HG03378 (cell line): Measurements from ENCODE around the gene MTMR4.
"Not testable (repeated sequence)": the region's sequence is repeated elsewhere in the genome, so short reads cannot be mapped to it uniquely, and the experiment has no call there.

Source experiments
- ATAC-seq: cut with Tn5 transposase; IDR thresholded peaks from one replicate; pipeline ENCODE4 v1.9.1; 2021; ENCODE audit warnings: mild to moderate bottlenecking, moderate library complexity; ENCODE audit not compliant: unreplicated experiment

MTMR4 gene

GRCh38 chr17:58527306-58527705 lies 12.9 kb upstream of the MTMR4 start:
- ATAC-seq = no peak

GRCh38 chr17:58525239-58525638 lies 10.8 kb upstream of the MTMR4 start:
- ATAC-seq = no peak

- ATAC-seq = no peak
Measured at GRCh38 chr17:58521680-58522079, 7.2 kb upstream of the MTMR4 start.

- ATAC-seq = no peak
Measured at GRCh38 chr17:58520843-58521430, 6.5 kb upstream of the MTMR4 start.

GRCh38 chr17:58517928-58518609 lies 3.6 kb upstream of the MTMR4 start:
- ATAC-seq = peak; percentile 83

- no peak for ATAC-seq
Measured at GRCh38 chr17:58517378-58517927, 3.0 kb upstream of the MTMR4 start.

GRCh38 chr17:58516644-58517377 lies 2.4 kb upstream of the MTMR4 start:
- no peak for ATAC-seq

- no peak for ATAC-seq
Measured at GRCh38 chr17:58515286-58515685, 848 bp upstream of the MTMR4 start.

GRCh38 chr17:58514770-58515157 lies 326 bp upstream of the MTMR4 start:
- no peak for ATAC-seq

- no peak for ATAC-seq
Measured at GRCh38 chr17:58513267-58513964, 1.0 kb downstream of the MTMR4 start.

- no peak for ATAC-seq
Measured at GRCh38 chr17:58510075-58510474, 4.4 kb downstream of the MTMR4 start.

- no peak for ATAC-seq
Measured at GRCh38 chr17:58508341-58509067, 5.9 kb downstream of the MTMR4 start.

GRCh38 chr17:58507123-58507634 lies 7.3 kb downstream of the MTMR4 start:
- no peak for ATAC-seq

- ATAC-seq = no peak
Measured at GRCh38 chr17:58506354-58507080, 7.9 kb downstream of the MTMR4 start.

GRCh38 chr17:58504826-58505351 lies 9.5 kb downstream of the MTMR4 start:
- peak; percentile 84 for ATAC-seq

- no peak for ATAC-seq
Measured at GRCh38 chr17:58503866-58504265, 10.6 kb downstream of the MTMR4 start.

- ATAC-seq = not testable (repeated sequence)
Measured at GRCh38 chr17:58503134-58503533, 11.3 kb downstream of the MTMR4 start.

- ATAC-seq = no peak
Measured at GRCh38 chr17:58501451-58501850, 13.0 kb downstream of the MTMR4 start.

GRCh38 chr17:58498177-58498828 lies 16.1 kb downstream of the MTMR4 start:
- ATAC-seq = no peak
